Stimulated activated naive B cell treated with anti-CD40 and anti-IgM and Interleukin-4, amounts not matched to agents 10 μg/mL and 1 μg/mL and 100 μg/mL, for 72 hours (primary cell): ENCODE data around the gene GRIK2.

ENCODE experiments used
- ATAC-seq, 2 donors: fragments of 150-1000 bp; cut with Tn5 transposase; replicated peaks; 2 replicates each; pipeline ENCODE4 v1.10.0; 2021; ENCODE audit warnings: moderate library complexity in 1 of 2
- DNase-seq: peaks from one replicate; pipeline ENCODE4 v3.0.0; 2021
- H3K27ac Mint-ChIP-seq: one replicate; pipeline ENCODE4 v1.8.0; 2022; ENCODE audit warnings: mild to moderate bottlenecking, mixed read lengths
- H3K27me3 Mint-ChIP-seq, 2 donors: one replicate each; pipeline ENCODE4 v1.8.0; 2022; ENCODE audit warnings: mixed read lengths in 2 of 2
- H3K36me3 Mint-ChIP-seq, 2 donors: one replicate each; pipeline ENCODE4 v1.8.0; 2022; ENCODE audit warnings: mixed read lengths in 2 of 2, mild to moderate bottlenecking in 1 of 2
- H3K4me1 Mint-ChIP-seq, 2 donors: one replicate each; pipeline ENCODE4 v1.8.0; 2022; ENCODE audit warnings: mixed read lengths in 2 of 2, mild to moderate bottlenecking in 1 of 2
- H3K4me3 Mint-ChIP-seq, 2 donors: one replicate each; pipeline ENCODE4 v1.8.0; 2022; ENCODE audit warnings: mild to moderate bottlenecking in 2 of 2, mixed read lengths in 2 of 2, moderate library complexity in 1 of 2
- H3K9me3 Mint-ChIP-seq, 2 donors: one replicate each; pipeline ENCODE4 v1.8.0; 2022; ENCODE audit warnings: mixed read lengths in 2 of 2, mild to moderate bottlenecking in 1 of 2

Gene GRIK2

DNA sequence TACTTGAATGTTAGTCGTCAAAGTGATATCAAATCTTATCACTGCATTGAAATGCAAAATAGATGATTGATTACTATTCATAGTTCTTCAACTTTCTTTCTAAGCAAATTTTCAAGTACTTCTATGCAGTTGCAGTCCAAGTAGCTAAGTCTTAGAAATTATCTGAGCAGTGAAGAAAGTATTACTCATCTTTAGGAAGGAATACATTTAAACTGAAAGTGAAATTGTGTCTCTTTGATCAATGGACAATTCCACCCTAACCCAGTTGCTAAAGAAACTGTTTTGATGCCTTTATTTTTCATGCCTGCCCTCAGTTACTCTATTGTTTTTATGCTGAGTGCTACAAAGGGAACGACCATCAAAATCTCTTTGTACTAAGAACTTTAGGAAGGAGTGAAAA is 337.4 kb downstream of the GRIK2 start:
- no peaks in the 10 kb centered on the region for H3K27me3 Mint-ChIP-seq
- H3K4me1 Mint-ChIP-seq = no peaks in the 10 kb centered on the region
- H3K9me3 Mint-ChIP-seq = peaks cover 0 to 5% of the 10 kb centered on the region in 2 donors
- no peak overlapping the region for H3K27ac Mint-ChIP-seq
- H3K36me3 Mint-ChIP-seq = no peaks in the 10 kb centered on the region
- ATAC-seq (no peak), DNase-seq (no peak)
- H3K4me3 Mint-ChIP-seq = no peak overlapping the region

DNA sequence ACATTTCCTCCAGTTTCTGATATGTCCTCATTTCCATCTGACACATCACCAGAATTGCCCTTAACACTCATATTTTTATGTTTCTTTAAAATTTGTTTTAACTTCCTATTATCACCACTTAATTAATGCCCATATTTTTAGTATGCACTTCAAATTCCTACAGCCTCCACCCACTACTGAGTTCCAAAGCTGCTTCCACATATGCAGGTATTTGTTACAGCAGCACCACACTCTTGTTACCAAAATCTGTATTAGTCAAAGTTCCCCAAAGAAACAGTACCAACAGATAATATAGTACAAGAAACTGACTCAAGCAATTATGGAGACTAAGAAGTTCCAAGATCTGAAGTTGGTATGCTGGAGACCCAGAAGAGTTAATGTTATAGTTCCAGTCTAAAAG is 340.4 kb downstream of the GRIK2 start:
- Mint-ChIP-seq H3K36me3 (no peaks in the 10 kb centered on the region), H3K9me3 (peaks cover 8 to 11% of the 10 kb centered on the region in 2 donors), H3K4me1 (no peaks in the 10 kb centered on the region), H3K4me3 (no peak overlapping the region), H3K27me3 (no peaks in the 10 kb centered on the region), H3K27ac (no peak overlapping the region)
- DNase-seq (no peak), ATAC-seq (no peak)

DNA sequence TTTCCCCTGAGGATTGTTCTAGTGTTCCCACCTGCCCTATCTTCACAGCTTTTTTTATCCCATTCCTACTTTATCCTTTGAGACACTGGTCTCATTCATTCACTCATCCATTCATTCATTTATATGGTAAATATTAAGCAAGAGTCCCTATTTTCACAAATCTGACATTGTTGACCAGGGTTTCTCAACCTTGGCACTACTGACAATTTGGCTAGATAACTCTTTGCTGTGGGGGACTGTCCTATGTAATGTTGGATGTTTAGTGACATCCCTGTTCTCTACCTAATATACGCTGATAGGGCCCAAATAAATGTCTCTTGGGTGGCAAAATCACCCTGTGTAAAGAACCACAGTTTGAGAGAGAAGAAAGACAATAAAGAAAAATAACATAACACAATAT is 345.0 kb downstream of the GRIK2 start:
- Mint-ChIP-seq H3K27me3 (no peaks in the 10 kb centered on the region), H3K4me3 (no peak overlapping the region), H3K36me3 (no peaks in the 10 kb centered on the region), H3K4me1 (no peaks in the 10 kb centered on the region), H3K27ac (no peak overlapping the region), H3K9me3 (peaks cover 11 to 12% of the 10 kb centered on the region in 2 donors)
- DNase-seq (no peak), ATAC-seq (no peak)

GRCh38 chr6:101740631-101741030 is 347.1 kb downstream of the GRIK2 start:
- Mint-ChIP-seq H3K27ac (no peak overlapping the region), H3K9me3 (peaks cover 9 to 12% of the 10 kb centered on the region in 2 donors), H3K27me3 (no peaks in the 10 kb centered on the region), H3K4me1 (no peaks in the 10 kb centered on the region), H3K36me3 (no peaks in the 10 kb centered on the region), H3K4me3 (no peak overlapping the region)
- ATAC-seq = no peak
- DNase-seq = no peak

DNA sequence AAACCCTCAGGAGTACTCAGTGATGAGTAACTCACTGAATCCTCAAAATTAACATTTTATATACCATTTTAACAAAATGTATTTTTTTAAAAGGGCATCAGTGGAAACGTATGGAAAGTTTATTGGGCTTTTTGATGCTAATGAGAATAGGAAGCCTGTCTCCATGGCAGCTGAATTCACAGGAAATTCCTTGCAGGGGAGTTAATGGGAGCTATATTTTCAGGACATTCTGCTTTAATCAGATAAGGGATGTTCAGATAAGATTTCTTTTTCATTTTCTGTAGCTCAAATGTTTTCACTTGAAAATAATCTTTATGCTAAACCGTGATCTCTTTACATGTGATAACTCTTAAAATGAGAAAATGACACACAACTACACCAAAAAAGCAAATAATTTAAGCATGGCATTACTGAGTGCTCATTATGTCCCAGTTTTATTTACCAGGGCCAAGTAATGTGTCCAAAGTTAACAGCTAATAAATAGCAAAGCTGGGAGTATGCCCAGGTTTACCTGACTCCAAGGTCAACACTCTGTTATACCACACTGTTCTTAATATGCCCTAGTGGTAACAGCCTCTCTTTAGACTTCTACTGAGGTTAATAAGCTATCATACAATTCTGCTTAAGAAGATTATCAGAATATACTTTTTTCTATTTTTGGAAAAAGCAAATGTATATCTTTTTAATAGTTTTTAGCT is 348.1 kb downstream of the GRIK2 start:
- DNase-seq = no peak
- Mint-ChIP-seq H3K4me3 (no peak overlapping the region), H3K27me3 (no peaks in the 10 kb centered on the region), H3K4me1 (no peaks in the 10 kb centered on the region), H3K36me3 (no peaks in the 10 kb centered on the region), H3K9me3 (peaks cover 8 to 12% of the 10 kb centered on the region in 2 donors), H3K27ac (no peak overlapping the region)
- ATAC-seq = no peak

- peaks cover 2% of the 10 kb centered on the region in 2 donors for H3K9me3 Mint-ChIP-seq
- no peaks in the 10 kb centered on the region for H3K27me3 Mint-ChIP-seq
- no peaks in the 10 kb centered on the region for H3K4me1 Mint-ChIP-seq
- H3K4me3 Mint-ChIP-seq = no peak overlapping the region
- no peak overlapping the region for H3K27ac Mint-ChIP-seq
- H3K36me3 Mint-ChIP-seq = no peaks in the 10 kb centered on the region
- ATAC-seq (no peak), DNase-seq (no peak)
Measured at GRCh38 chr6:101747160-101747559, 353.7 kb downstream of the GRIK2 start.

DNA sequence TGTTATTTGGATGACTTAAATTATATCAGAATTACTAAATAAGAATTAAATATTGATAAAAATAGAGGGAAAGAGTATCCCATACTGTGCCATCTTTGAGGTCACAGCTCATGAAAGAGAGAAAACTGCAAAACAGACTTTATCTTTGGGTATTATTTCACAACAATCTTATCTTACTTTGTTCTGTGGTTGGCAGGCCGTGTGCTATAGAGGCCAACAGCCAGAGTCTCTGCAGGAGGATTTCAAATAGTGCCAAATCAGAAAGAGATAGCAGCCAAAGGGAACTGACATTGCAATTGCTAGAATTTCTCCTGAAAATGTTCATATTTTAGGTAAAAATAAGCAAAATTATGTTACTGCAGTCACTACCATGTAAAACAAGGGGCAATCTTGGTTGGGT is 354.2 kb downstream of the GRIK2 start:
- no peaks in the 10 kb centered on the region for H3K36me3 Mint-ChIP-seq
- ATAC-seq (no peak), DNase-seq (no peak)
- H3K4me3 Mint-ChIP-seq = no peak overlapping the region
- no peaks in the 10 kb centered on the region for H3K27me3 Mint-ChIP-seq
- H3K9me3 Mint-ChIP-seq = peaks cover 0 to 2% of the 10 kb centered on the region in 2 donors
- H3K27ac Mint-ChIP-seq = no peak overlapping the region
- no peaks in the 10 kb centered on the region for H3K4me1 Mint-ChIP-seq

DNA sequence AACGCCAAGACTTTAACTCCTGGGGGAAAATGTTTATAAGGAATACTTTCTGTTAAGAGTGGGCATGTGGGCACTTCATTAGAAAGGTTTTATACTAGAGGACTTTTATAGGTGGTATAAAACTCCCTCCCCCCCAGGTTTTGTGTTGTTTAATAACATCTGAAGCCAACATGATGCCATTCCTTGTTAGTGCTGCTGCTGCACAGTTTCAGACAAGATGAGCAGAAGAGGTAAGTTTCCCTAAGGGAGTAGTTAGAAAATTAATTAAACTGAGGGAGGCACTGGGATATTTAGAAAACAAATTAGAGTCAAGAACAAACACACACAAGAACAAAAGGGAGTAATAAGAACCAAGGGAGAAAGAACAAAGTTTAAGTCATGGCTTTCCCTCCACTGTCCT is 362.4 kb downstream of the GRIK2 start:
- H3K9me3 Mint-ChIP-seq = peaks cover 0 to 4% of the 10 kb centered on the region in 2 donors
- H3K27me3 Mint-ChIP-seq = no peaks in the 10 kb centered on the region
- H3K27ac Mint-ChIP-seq = no peak overlapping the region
- no peak overlapping the region for H3K4me3 Mint-ChIP-seq
- DNase-seq = no peak
- no peak for ATAC-seq
- H3K4me1 Mint-ChIP-seq = no peaks in the 10 kb centered on the region
- no peaks in the 10 kb centered on the region for H3K36me3 Mint-ChIP-seq

- DNase-seq (no peak), ATAC-seq (no peak)
- no peak overlapping the region for H3K4me3 Mint-ChIP-seq
- H3K36me3 Mint-ChIP-seq = no peaks in the 10 kb centered on the region
- no peaks in the 10 kb centered on the region for H3K4me1 Mint-ChIP-seq
- H3K9me3 Mint-ChIP-seq = peaks cover 0 to 4% of the 10 kb centered on the region in 2 donors
- H3K27me3 Mint-ChIP-seq = no peaks in the 10 kb centered on the region
- H3K27ac Mint-ChIP-seq = no peak overlapping the region
Measured at GRCh38 chr6:101758368-101758767, 364.9 kb downstream of the GRIK2 start.

GRCh38 chr6:101760843-101761621 is 367.5 kb downstream of the GRIK2 start:
- DNase-seq (no peak), ATAC-seq (no peak)
- no peaks in the 10 kb centered on the region for H3K9me3 Mint-ChIP-seq
- H3K27ac Mint-ChIP-seq = no peak overlapping the region
- no peaks in the 10 kb centered on the region for H3K27me3 Mint-ChIP-seq
- no peak overlapping the region for H3K4me3 Mint-ChIP-seq
- no peaks in the 10 kb centered on the region for H3K4me1 Mint-ChIP-seq
- no peaks in the 10 kb centered on the region for H3K36me3 Mint-ChIP-seq

DNA sequence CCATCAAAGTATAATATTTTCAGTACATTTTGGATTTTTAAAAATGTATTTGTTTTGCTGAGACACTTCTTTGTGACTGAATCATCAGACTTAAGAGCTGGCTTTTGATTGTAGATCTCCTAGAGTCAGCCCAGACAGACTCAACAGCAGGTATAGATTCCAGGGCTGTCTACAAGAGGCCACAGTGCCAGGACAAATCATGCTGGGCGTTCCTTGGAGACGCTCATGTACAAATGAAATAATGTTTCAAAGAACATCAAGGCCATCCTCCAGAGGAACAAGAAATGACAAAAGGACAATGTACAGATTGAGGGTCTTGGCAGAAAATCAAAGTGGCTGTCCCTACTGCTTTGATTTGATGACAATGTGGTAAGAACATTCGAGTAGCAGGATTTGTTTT is 369.3 kb downstream of the GRIK2 start:
- Mint-ChIP-seq H3K27ac (no peak overlapping the region), H3K27me3 (no peaks in the 10 kb centered on the region), H3K4me1 (no peaks in the 10 kb centered on the region), H3K36me3 (no peaks in the 10 kb centered on the region), H3K9me3 (no peaks in the 10 kb centered on the region), H3K4me3 (no peak overlapping the region)
- ATAC-seq (no peak), DNase-seq (no peak)

DNA sequence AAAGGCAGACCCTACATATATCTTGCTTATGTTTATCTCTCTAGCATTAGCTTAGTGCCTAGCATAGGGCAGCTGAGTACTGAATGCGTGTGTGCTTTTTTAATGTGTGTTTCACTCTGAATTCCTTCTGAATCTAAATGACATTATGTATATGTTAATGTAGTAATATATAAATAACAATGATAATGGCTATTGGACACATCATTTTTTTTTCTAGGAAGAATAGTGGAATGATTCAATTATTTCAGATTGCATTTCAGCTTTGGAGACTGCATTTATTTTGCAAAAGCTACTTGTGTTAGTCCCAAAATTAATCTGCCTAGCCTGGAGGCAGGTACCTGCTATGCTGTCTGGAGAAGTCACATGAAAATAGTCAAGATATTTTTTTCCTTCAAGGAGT is 371.8 kb downstream of the GRIK2 start:
- no peaks in the 10 kb centered on the region for H3K27me3 Mint-ChIP-seq
- ATAC-seq (no peak), DNase-seq (no peak)
- H3K27ac Mint-ChIP-seq = no peak overlapping the region
- H3K4me3 Mint-ChIP-seq = no peak overlapping the region
- H3K4me1 Mint-ChIP-seq = no peaks in the 10 kb centered on the region
- H3K36me3 Mint-ChIP-seq = no peaks in the 10 kb centered on the region
- no peaks in the 10 kb centered on the region for H3K9me3 Mint-ChIP-seq

- no peaks in the 10 kb centered on the region for H3K27me3 Mint-ChIP-seq
- peaks cover 0 to 4% of the 10 kb centered on the region in 2 donors for H3K9me3 Mint-ChIP-seq
- H3K4me1 Mint-ChIP-seq = no peaks in the 10 kb centered on the region
- no peaks in the 10 kb centered on the region for H3K36me3 Mint-ChIP-seq
- DNase-seq (no peak), ATAC-seq (no peak)
- no peak overlapping the region for H3K27ac Mint-ChIP-seq
- no peak overlapping the region for H3K4me3 Mint-ChIP-seq
Measured at GRCh38 chr6:101770116-101770515, 376.6 kb downstream of the GRIK2 start.

GRCh38 chr6:101776919-101777350 is 383.4 kb downstream of the GRIK2 start:
- ATAC-seq = peak in 1 of 2 donors; percentile 25
- Mint-ChIP-seq H3K9me3 (peaks cover 0 to 3% of the 10 kb centered on the region in 2 donors), H3K36me3 (no peaks in the 10 kb centered on the region), H3K4me3 (no peak overlapping the region), H3K27me3 (no peaks in the 10 kb centered on the region), H3K4me1 (no peaks in the 10 kb centered on the region), H3K27ac (no peak overlapping the region)
- DNase-seq = no peak

- ATAC-seq = no peak
Measured at GRCh38 chr6:101777646-101778045, 384.1 kb downstream of the GRIK2 start.

More at GRCh38 chr6:101777646-101778045, 384.1 kb downstream of the GRIK2 start:
- Mint-ChIP-seq H3K4me1 (no peaks in the 10 kb centered on the region), H3K36me3 (no peaks in the 10 kb centered on the region), H3K4me3 (no peak overlapping the region), H3K9me3 (peaks cover 2 to 3% of the 10 kb centered on the region in 2 donors), H3K27me3 (no peaks in the 10 kb centered on the region), H3K27ac (no peak overlapping the region)
- DNase-seq = no peak
